Stomach (tissue), 4 donors: Measurements from ENCODE around the gene RERE.
"Not testable (repeated sequence)": the region's sequence is repeated elsewhere in the genome, so short reads cannot be mapped to it uniquely, and the experiment has no call there.

Experiments used
- CTCF ChIP-seq, 7 experiments: fragments of 450-650 bp in 4 of 7; fragments of 200-600 bp in 3 of 7; sonication (generic) in 3 of 7; IDR thresholded peaks; one replicate each; pipeline ENCODE4 v1.5.1; 2016 to 2019; ENCODE audit warnings: antibody characterized with exemption in 7 of 7, control low read depth in 2 of 7, mild to moderate bottlenecking in 1 of 7
- POLR2AphosphoS5 ChIP-seq, 3 donors: sonication (generic); formaldehyde crosslinking; IDR thresholded peaks; one replicate each; pipeline ENCODE4 v1.6.1; 2016; ENCODE audit warnings: antibody characterized with exemption in 3 of 3

GRCh38 chr1:8830732-8831131, 13.3 kb upstream of the RERE start:
- not testable (repeated sequence) for TF ChIP-seq CTCF, POLR2AphosphoS5 (IDR thresholded peaks at IDR 0.05)
